ENCODE measurements around the gene DTD1. TPM values are rescaled to one million over a fixed set of nuclear protein-coding genes. Genes with fewer than 3 reads are reported as not detected.
A peak's percentile ranks its signal among the peaks of the same experiment; 100 is the strongest.
"Not testable (repeated sequence)": the region's sequence is repeated elsewhere in the genome, so short reads cannot be mapped to it uniquely, and the experiment has no call there.

Gene DTD1
- total RNA-seq, 6 donors from 2014 or later: 19.9 to 31.2 (median 24.8) TPM

- 86 to 93% methylated on average over 3 of the region's 3 CpGs for WGBS, 2 donors
- Histone ChIP-seq H3K4me3 (no peak overlapping the region), H3K9me3 (no peaks in the 10 kb centered on the region), H3K36me3 (no peaks in the 10 kb centered on the region), H3K4me1 (no peaks in the 10 kb centered on the region), H3K27ac (no peak overlapping the region), H3K27me3 (no peaks in the 10 kb centered on the region)
- TF ChIP-seq POLR2AphosphoS5 (IDR thresholded peaks at IDR 0.05) (no peak), POLR2A (IDR thresholded peaks at IDR 0.05) (no peak), CTCF (IDR thresholded peaks at IDR 0.05) (no peak), EP300 (IDR thresholded peaks at IDR 0.05) (no peak)
- ATAC-seq (ENCODE audit: low FRiP score in 2 of 2): no peak
- DNase-seq: no peak
These were observed 166.8 kb downstream of the DTD1 start for GRCh38 chr20:18754653-18755045.

GRCh38 chr20:18760852-18761251 lies 173.0 kb downstream of the DTD1 start:
- DNase-seq: peak in 1 of 2 donors; percentile 18
- WGBS, 2 donors: 95 to 96% methylated on average over 18 to 19 of the region's 19 CpGs
- not testable (repeated sequence) for H3K4me3 ChIP-seq; ATAC-seq (ENCODE audit: low FRiP score in 2 of 2); H3K4me1 ChIP-seq; H3K27ac ChIP-seq; H3K9me3 ChIP-seq; H3K27me3 ChIP-seq
- peaks cover 0 to 14% (median 8%) of the 10 kb centered on the region in 4 donors for H3K36me3 ChIP-seq

GRCh38 chr20:18767676-18768075 lies 179.8 kb downstream of the DTD1 start:
- Histone ChIP-seq H3K27ac (no peak overlapping the region), H3K36me3 (peaks cover 0 to 14% (median 8%) of the 10 kb centered on the region in 4 donors), H3K4me3 (no peak overlapping the region), H3K4me1 (no peaks in the 10 kb centered on the region), H3K27me3 (no peaks in the 10 kb centered on the region), H3K9me3 (no peaks in the 10 kb centered on the region)
- TF ChIP-seq CTCF (IDR thresholded peaks at IDR 0.05): no peak
- TF ChIP-seq POLR2A (IDR thresholded peaks at IDR 0.05): no peak
- no peak for TF ChIP-seq POLR2AphosphoS5 (IDR thresholded peaks at IDR 0.05)
- TF ChIP-seq EP300 (IDR thresholded peaks at IDR 0.05): no peak
- ATAC-seq (ENCODE audit: low FRiP score in 2 of 2) (peak in 1 of 2 donors; percentile 26), DNase-seq (no peak)
- WGBS, 2 donors: 56 to 70% methylated on average over 5 of the region's 5 CpGs

- Histone ChIP-seq H3K4me1 (no peaks in the 10 kb centered on the region), H3K27ac (no peak overlapping the region), H3K4me3 (no peak overlapping the region), H3K27me3 (no peaks in the 10 kb centered on the region), H3K9me3 (no peaks in the 10 kb centered on the region), H3K36me3 (no peaks in the 10 kb centered on the region)
- TF ChIP-seq EP300 (IDR thresholded peaks at IDR 0.05) (no peak), POLR2A (IDR thresholded peaks at IDR 0.05) (no peak), CTCF (IDR thresholded peaks at IDR 0.05) (no peak)
- DNase-seq: no peak
- ATAC-seq (ENCODE audit: low FRiP score in 2 of 2): no peak
- 80 to 85% methylated on average over 1 of the region's 1 CpG for WGBS, 2 donors
These were observed 185.7 kb downstream of the DTD1 start for GRCh38 chr20:18773566-18773965.

GRCh38 chr20:18774207-18774606 lies 186.4 kb downstream of the DTD1 start:
- Histone ChIP-seq H3K27me3 (no peaks in the 10 kb centered on the region), H3K9me3 (no peaks in the 10 kb centered on the region), H3K4me3 (no peak overlapping the region), H3K27ac (no peak overlapping the region), H3K36me3 (no peaks in the 10 kb centered on the region), H3K4me1 (no peaks in the 10 kb centered on the region)
- 76 to 77% methylated on average over 2 of the region's 2 CpGs for WGBS, 2 donors
- TF ChIP-seq POLR2AphosphoS5 (IDR thresholded peaks at IDR 0.05) (no peak), EP300 (IDR thresholded peaks at IDR 0.05) (no peak), POLR2A (IDR thresholded peaks at IDR 0.05) (no peak), CTCF (IDR thresholded peaks at IDR 0.05) (no peak)
- ATAC-seq (ENCODE audit: low FRiP score in 2 of 2) (no peak), DNase-seq (no peak)

Measured in upper lobe of left lung (tissue), 6 donors.